Spinal cord (tissue), 10 donors: Measurements from ENCODE around the gene DGKB. TPM values are rescaled to one million over a fixed set of nuclear protein-coding genes. Genes with fewer than 3 reads are reported as not detected.

ENCODE experiments used
- DNase-seq, 6 donors: peaks; one replicate each; pipeline versions ENCODE4 v3.0.0 to v3.0.0-alpha.2; 2013 to 2015; ENCODE audit warnings: low spot score in 6 of 6, low read depth in 4 of 6
- H3K27ac ChIP-seq: one replicate; pipeline ENCODE4 v1.5.1; 2013; ENCODE audit warnings: low read depth, low read length, control low read depth
- H3K27me3 ChIP-seq: one replicate; pipeline ENCODE4 v1.6.1; 2013; ENCODE audit warnings: low read length; ENCODE audit not compliant: control insufficient read depth, insufficient read depth
- H3K36me3 ChIP-seq: one replicate; pipeline ENCODE4 v1.6.1; 2013; ENCODE audit warnings: low read length; ENCODE audit not compliant: control insufficient read depth, insufficient read depth
- H3K4me1 ChIP-seq: one replicate; pipeline ENCODE4 v1.6.1; 2013; ENCODE audit warnings: low read length; ENCODE audit not compliant: control insufficient read depth, insufficient read depth
- H3K4me3 ChIP-seq: one replicate; pipeline ENCODE4 v1.5.1; 2013; ENCODE audit warnings: low read depth, low read length, control low read depth
- H3K9me3 ChIP-seq: one replicate; pipeline ENCODE4 v1.6.1; 2013; ENCODE audit warnings: low read length; ENCODE audit not compliant: control insufficient read depth, insufficient read depth
- WGBS: methylation state at CpG from one replicate; pipeline ENCODE4 v1.1.5; 2013; ENCODE audit warnings: missing lambda C conversion rate; ENCODE audit not compliant: insufficient coverage; 5-methylcytosine and 5-hydroxymethylcytosine counted together
- polyA plus RNA-seq, 2 donors: library from polyadenylated mRNA; unstranded; fragments of 120-200 nt; gene quantifications; one replicate each; pipeline ENCODE4 v1.2.1, GENCODE V29; 2013; ENCODE audit not compliant: insufficient read length in 2 of 2
- total RNA-seq, 2 donors: library from RNA; depleted of rRNA in 1 of 2; stranded (reverse); fragments of 120-200 nt in 1 of 2; fragments of >200 nt in 1 of 2; gene quantifications; one replicate each; pipeline versions ENCODE4 v1.2.3 to v1.2.4, GENCODE V29; 2013 to 2014
- donor health status: healthy.

DGKB gene
- total and polyA plus RNA-seq, 4 donors = 13.6 to 31.4 (median 20.2) TPM

DNA sequence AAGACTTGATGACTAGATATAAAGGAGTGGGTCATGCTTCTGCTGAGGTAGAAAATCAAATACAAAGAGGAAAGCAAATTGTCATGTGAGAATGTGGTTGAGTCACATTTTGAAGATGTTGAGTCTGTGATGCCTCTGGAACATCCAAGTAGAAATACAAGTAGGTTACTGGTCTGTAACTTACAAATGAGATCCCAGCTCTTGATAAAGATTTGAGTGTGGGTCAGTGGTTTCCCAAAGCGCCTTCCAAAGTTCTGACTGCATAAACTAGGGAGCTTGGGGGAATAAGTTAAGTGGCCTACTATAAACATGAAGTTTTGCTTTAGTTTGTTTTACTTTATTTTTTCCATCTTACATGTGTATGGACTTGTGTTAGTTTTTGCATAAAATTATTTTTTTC is 768.8 kb downstream of the DGKB start:
- H3K27me3 ChIP-seq = no peaks in the 10 kb centered on the region
- no peak for DNase-seq
- H3K4me3 ChIP-seq = no peak overlapping the region
- no CpG with 5 or more reads among the region's 1 CpG for WGBS
- no peaks in the 10 kb centered on the region for H3K4me1 ChIP-seq
- H3K36me3 ChIP-seq = no peaks in the 10 kb centered on the region
- H3K27ac ChIP-seq = no peak overlapping the region
- peaks cover 1% of the 10 kb centered on the region for H3K9me3 ChIP-seq

GRCh38 chr7:14125998-14126397 is 776.6 kb downstream of the DGKB start:
- Histone ChIP-seq H3K27me3 (no peaks in the 10 kb centered on the region), H3K4me1 (no peaks in the 10 kb centered on the region), H3K4me3 (no peak overlapping the region), H3K36me3 (no peaks in the 10 kb centered on the region), H3K27ac (no peak overlapping the region), H3K9me3 (peaks cover 1% of the 10 kb centered on the region)
- no peak for DNase-seq
- WGBS = 100% methylated on average over 2 of the region's 3 CpGs

DNA sequence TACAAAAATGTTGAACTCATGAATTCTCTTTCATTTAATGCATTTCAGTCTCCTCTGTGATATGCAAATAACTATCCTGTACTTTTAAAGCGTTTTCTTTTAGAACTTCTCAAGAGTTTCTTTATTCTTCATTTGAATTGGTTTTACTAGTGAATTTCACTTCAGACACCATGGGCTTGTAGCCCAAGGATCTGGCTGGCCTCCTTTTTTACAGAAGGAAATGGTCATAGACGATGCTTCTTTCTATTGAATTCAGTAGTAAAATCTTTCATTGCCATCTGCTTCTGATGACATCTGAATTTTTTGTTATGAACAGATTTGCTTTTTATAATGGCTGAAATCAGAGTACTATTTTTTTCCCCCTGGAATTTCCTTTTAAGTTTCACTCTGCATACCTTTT is 777.8 kb downstream of the DGKB start:
- no peak overlapping the region for H3K4me3 ChIP-seq
- no peak overlapping the region for H3K27ac ChIP-seq
- no peaks in the 10 kb centered on the region for H3K36me3 ChIP-seq
- no peaks in the 10 kb centered on the region for H3K4me1 ChIP-seq
- DNase-seq = peak in 1 of 6 donors; percentile 52
- H3K27me3 ChIP-seq = no peaks in the 10 kb centered on the region
- no peaks in the 10 kb centered on the region for H3K9me3 ChIP-seq
- WGBS = no CpG with 5 or more reads among the region's 2 CpGs

- Histone ChIP-seq H3K27ac (no peak overlapping the region), H3K4me1 (no peaks in the 10 kb centered on the region), H3K27me3 (no peaks in the 10 kb centered on the region), H3K9me3 (no peaks in the 10 kb centered on the region), H3K4me3 (no peak overlapping the region), H3K36me3 (no peaks in the 10 kb centered on the region)
- 14% methylated on average over 1 of the region's 1 CpG for WGBS
- DNase-seq = no peak
These were observed 778.6 kb downstream of the DGKB start for GRCh38 chr7:14123923-14124322.

DNA sequence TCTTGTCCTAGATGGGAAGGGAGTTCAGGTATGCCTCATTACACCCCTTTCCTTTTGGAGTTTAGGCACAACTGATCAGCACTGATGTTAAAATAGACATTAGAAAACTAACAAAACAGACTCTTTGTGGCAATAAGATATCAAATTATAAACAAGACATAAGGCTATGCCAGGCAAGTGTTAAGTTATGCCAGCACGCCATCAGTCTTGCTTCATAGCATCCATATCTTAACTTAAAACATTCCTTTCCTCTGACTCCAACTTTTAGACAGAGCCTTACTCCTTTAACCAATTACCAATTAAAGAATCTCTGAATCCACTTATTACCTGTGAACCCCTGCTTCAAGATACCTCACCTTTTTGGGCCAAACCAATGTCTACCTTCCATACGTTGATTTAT is 786.9 kb downstream of the DGKB start:
- H3K36me3 ChIP-seq = no peaks in the 10 kb centered on the region
- DNase-seq = no peak
- H3K4me1 ChIP-seq = no peaks in the 10 kb centered on the region
- 79% methylated on average over 2 of the region's 2 CpGs for WGBS
- no peak overlapping the region for H3K4me3 ChIP-seq
- H3K9me3 ChIP-seq = no peaks in the 10 kb centered on the region
- H3K27me3 ChIP-seq = no peaks in the 10 kb centered on the region
- no peak overlapping the region for H3K27ac ChIP-seq

GRCh38 chr7:14104861-14105260 is 797.7 kb downstream of the DGKB start:
- no peak for DNase-seq
- Histone ChIP-seq H3K9me3 (no peaks in the 10 kb centered on the region), H3K27ac (no peak overlapping the region), H3K4me3 (no peak overlapping the region), H3K27me3 (no peaks in the 10 kb centered on the region), H3K4me1 (no peaks in the 10 kb centered on the region), H3K36me3 (no peaks in the 10 kb centered on the region)
- WGBS = 80% methylated on average over 3 of the region's 3 CpGs

DNA sequence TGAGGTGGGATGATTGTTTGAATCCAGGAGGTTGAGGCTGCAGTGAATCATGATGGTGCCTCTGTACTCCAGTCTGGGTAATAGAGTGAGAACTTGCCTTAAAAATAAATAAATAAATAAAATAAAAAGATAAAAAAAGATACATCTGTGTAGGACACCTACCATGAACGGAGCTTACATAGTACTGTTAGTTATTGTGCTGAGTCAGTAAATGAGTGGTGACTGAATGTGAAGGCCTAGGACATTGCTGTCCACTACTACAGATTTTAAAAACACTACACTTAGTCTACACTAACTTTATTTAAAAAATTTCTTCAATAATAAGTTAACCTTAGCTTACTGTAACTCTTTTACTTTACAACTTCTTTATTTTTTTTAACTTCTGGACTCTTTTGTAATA is 806.4 kb downstream of the DGKB start:
- H3K9me3 ChIP-seq = no peaks in the 10 kb centered on the region
- no peak overlapping the region for H3K27ac ChIP-seq
- H3K27me3 ChIP-seq = no peaks in the 10 kb centered on the region
- no peak overlapping the region for H3K4me3 ChIP-seq
- no CpG with 5 or more reads among the region's 1 CpG for whole genome bisulfite sequencing
- no peak for DNase-seq
- H3K4me1 ChIP-seq = no peaks in the 10 kb centered on the region
- no peaks in the 10 kb centered on the region for H3K36me3 ChIP-seq

- 80% methylated on average over 2 of the region's 4 CpGs for WGBS
- Histone ChIP-seq H3K36me3 (no peaks in the 10 kb centered on the region), H3K9me3 (no peaks in the 10 kb centered on the region), H3K4me3 (no peak overlapping the region), H3K4me1 (no peaks in the 10 kb centered on the region), H3K27me3 (no peaks in the 10 kb centered on the region), H3K27ac (no peak overlapping the region)
- DNase-seq = no peak
These were observed 807.2 kb downstream of the DGKB start for GRCh38 chr7:14095233-14095950.
